ENCODE data around the gene FGF14. TPM values are rescaled to one million over a fixed set of nuclear protein-coding genes. Genes with fewer than 3 reads are reported as not detected.

FGF14 gene
- total RNA-seq, 2 experiments from 2014 or later: not detected

GRCh38 chr13:102369302-102369701, 32.5 kb downstream of the FGF14 start:
- Histone ChIP-seq H3K4me3 (ENCODE audit: low read depth, low read length, poor library complexity, severe bottlenecking) (no peak overlapping the region), H3K36me3 (ENCODE audit: insufficient read depth, low read length) (no peaks in the 10 kb centered on the region), H3K79me2 (ENCODE audit: insufficient read depth, low read depth, low read length) (no peaks in the 10 kb centered on the region), H2AFZ (ENCODE audit: low read length) (no peak overlapping the region), H3K9me2 (ENCODE audit: insufficient read depth, low read length) (no peaks in the 10 kb centered on the region), H3K4me2 (ENCODE audit: low read length) (no peak overlapping the region), H3K9me3 (ENCODE audit: low read length) (no peaks in the 10 kb centered on the region), H4K20me1 (ENCODE audit: insufficient read depth, low read length) (no peaks in the 10 kb centered on the region), H3K4me1 (ENCODE audit: insufficient read depth, low read length, poor library complexity, severe bottlenecking) (no peaks in the 10 kb centered on the region), H3K27ac (ENCODE audit: low read depth, low read length, poor library complexity, severe bottlenecking) (no peak overlapping the region)
- no TSS peak for BruUV-seq (replicated peaks)
- intact Hi-C loops (cut with micrococcal nuclease; ENCODE audit: unreplicated experiment): no loop called here
- ChIA-PET CTCF (ENCODE audit: unreplicated experiment) (no interaction called here), POLR2A (no interaction called here)
- no peak for TF ChIP-seq EZH2phosphoT487 (IDR thresholded peaks at IDR 0.05; ENCODE audit: borderline replicate concordance, low read depth, low read length)
- TF ChIP-seq CTCF (conservative IDR thresholded peaks at IDR 0.05; ENCODE audit: low read length): no peak
- no peak for DNase-seq (ENCODE audit: low spot score)

DNA sequence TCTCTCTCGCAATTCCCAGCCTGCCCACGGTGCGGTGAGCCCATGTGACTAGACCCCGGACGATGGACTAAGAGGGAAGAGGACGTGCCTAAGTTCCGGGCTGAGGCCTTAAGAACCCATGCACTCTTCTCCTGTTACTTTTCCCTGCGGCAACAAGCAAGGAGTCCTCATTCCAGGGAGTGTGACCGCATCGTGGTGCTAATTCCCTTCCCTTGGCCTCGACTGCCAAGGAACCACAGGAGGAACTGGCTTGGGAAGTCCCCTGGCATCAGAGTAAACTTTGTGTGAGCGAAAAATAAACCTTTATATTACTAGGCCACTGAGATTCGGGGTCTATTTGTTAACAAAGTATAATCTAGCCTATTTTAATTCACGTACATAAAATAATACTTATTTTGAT, 34.0 kb downstream of the FGF14 start:
- DNase-seq (ENCODE audit: low spot score): no peak
- Histone ChIP-seq H3K4me2 (ENCODE audit: low read length) (no peak overlapping the region), H4K20me1 (ENCODE audit: insufficient read depth, low read length) (no peaks in the 10 kb centered on the region), H3K4me3 (ENCODE audit: low read depth, low read length, poor library complexity, severe bottlenecking) (no peak overlapping the region), H3K27ac (ENCODE audit: low read depth, low read length, poor library complexity, severe bottlenecking) (no peak overlapping the region), H3K79me2 (ENCODE audit: insufficient read depth, low read depth, low read length) (no peaks in the 10 kb centered on the region), H3K9me2 (ENCODE audit: insufficient read depth, low read length) (no peaks in the 10 kb centered on the region), H3K9me3 (ENCODE audit: low read length) (no peaks in the 10 kb centered on the region), H3K36me3 (ENCODE audit: insufficient read depth, low read length) (no peaks in the 10 kb centered on the region), H3K4me1 (ENCODE audit: insufficient read depth, low read length, poor library complexity, severe bottlenecking) (no peaks in the 10 kb centered on the region), H2AFZ (ENCODE audit: low read length) (no peak overlapping the region)
- no TSS peak for BruUV-seq (replicated peaks)
- intact Hi-C loops (cut with micrococcal nuclease; ENCODE audit: unreplicated experiment): no loop called here
- TF ChIP-seq EZH2phosphoT487 (IDR thresholded peaks at IDR 0.05; ENCODE audit: borderline replicate concordance, low read depth, low read length): no peak
- no peak for TF ChIP-seq CTCF (conservative IDR thresholded peaks at IDR 0.05; ENCODE audit: low read length)
- ChIA-PET CTCF (ENCODE audit: unreplicated experiment) (no interaction called here), POLR2A (interaction anchor here (0.7 kb wide), 1 partner anchor 122 kb away, joined by 3 read pairs; no protein-coding TSS in a partner anchor)

DNA sequence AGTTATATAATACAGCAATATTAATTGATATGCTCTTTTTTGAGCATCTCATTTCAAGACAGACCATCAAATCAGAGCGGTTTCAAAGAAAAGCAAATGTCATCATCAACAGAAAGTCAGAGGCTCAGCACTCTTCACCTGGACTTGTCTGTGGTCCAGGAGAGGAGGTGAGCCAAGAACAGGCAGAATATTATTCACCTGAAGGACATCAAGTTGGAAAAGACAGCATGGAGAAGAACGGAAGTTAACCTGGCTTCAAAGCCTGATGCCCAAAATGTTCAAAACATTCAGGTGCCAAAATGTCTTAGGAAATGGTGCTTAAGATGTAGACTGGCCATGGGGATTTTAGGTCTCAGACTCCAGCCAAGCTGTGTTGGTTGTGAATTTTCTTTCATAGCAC, 40.7 kb downstream of the FGF14 start:
- H3K36me3 ChIP-seq (ENCODE audit: insufficient read depth, low read length): no peaks in the 10 kb centered on the region
- no peak overlapping the region for H3K27ac ChIP-seq (ENCODE audit: low read depth, low read length, poor library complexity, severe bottlenecking)
- H3K9me3 ChIP-seq (ENCODE audit: low read length): no peaks in the 10 kb centered on the region
- no peaks in the 10 kb centered on the region for H4K20me1 ChIP-seq (ENCODE audit: insufficient read depth, low read length)
- BruUV-seq (replicated peaks): no TSS peak
- intact Hi-C loops (cut with micrococcal nuclease; ENCODE audit: unreplicated experiment): no loop called here
- no peaks in the 10 kb centered on the region for H3K79me2 ChIP-seq (ENCODE audit: insufficient read depth, low read depth, low read length)
- POLR2A ChIA-PET: no interaction called here
- TF ChIP-seq CTCF (conservative IDR thresholded peaks at IDR 0.05; ENCODE audit: low read length) (no peak), EZH2phosphoT487 (IDR thresholded peaks at IDR 0.05; ENCODE audit: borderline replicate concordance, low read depth, low read length) (no peak)
- no peaks in the 10 kb centered on the region for H3K4me1 ChIP-seq (ENCODE audit: insufficient read depth, low read length, poor library complexity, severe bottlenecking)
- no peak overlapping the region for H2AFZ ChIP-seq (ENCODE audit: low read length)
- no peaks in the 10 kb centered on the region for H3K9me2 ChIP-seq (ENCODE audit: insufficient read depth, low read length)
- no peak overlapping the region for H3K4me2 ChIP-seq (ENCODE audit: low read length)
- no peak for DNase-seq (ENCODE audit: low spot score)
- H3K4me3 ChIP-seq (ENCODE audit: low read depth, low read length, poor library complexity, severe bottlenecking): no peak overlapping the region
- CTCF ChIA-PET (ENCODE audit: unreplicated experiment): no interaction called here
